H9 (cell line): ENCODE data around the gene RAB3A. TPM values are rescaled to one million over a fixed set of nuclear protein-coding genes. Genes with fewer than 3 reads are reported as not detected.
A peak's percentile ranks its signal among the peaks of the same experiment; 100 is the strongest.

Experiments used
- DNase-seq: peaks from one replicate; pipeline ENCODE4 v3.0.0-alpha.2; 2017
- H2AFZ ChIP-seq: one replicate; pipeline ENCODE4 v1.6.1; 2013; ENCODE audit warnings: mild to moderate bottlenecking, low read length, control low read depth, moderate library complexity
- H2AK5ac ChIP-seq: 2 replicates; pipeline ENCODE4 v1.6.1; 2013; ENCODE audit warnings: low read length, control low read depth, mixed read lengths; ENCODE audit not compliant: insufficient read length
- H2BK120ac ChIP-seq: one replicate; pipeline ENCODE4 v1.6.1; 2013; ENCODE audit warnings: low read depth, mild to moderate bottlenecking, low read length, control low read depth, inconsistent platforms; ENCODE audit not compliant: poor library complexity, severe bottlenecking
- H2BK12ac ChIP-seq: 2 replicates; pipeline ENCODE4 v1.6.1; 2013; ENCODE audit warnings: low read length, control low read depth, mixed read lengths, low read depth; ENCODE audit not compliant: insufficient read length
- H2BK15ac ChIP-seq: 2 replicates; pipeline ENCODE4 v1.6.1; 2013; ENCODE audit warnings: low read depth, low read length, control low read depth
- H2BK20ac ChIP-seq: one replicate; pipeline ENCODE4 v1.6.1; 2013; ENCODE audit warnings: low read depth, mild to moderate bottlenecking, low read length, control low read depth, inconsistent platforms; ENCODE audit not compliant: poor library complexity, severe bottlenecking
- H2BK5ac ChIP-seq: 2 replicates; pipeline ENCODE4 v1.6.1; 2013; ENCODE audit warnings: low read length, control low read depth, mixed read lengths; ENCODE audit not compliant: insufficient read length
- H3K14ac ChIP-seq: 2 replicates; pipeline ENCODE4 v1.6.1; 2013; ENCODE audit warnings: low read length, control low read depth; ENCODE audit not compliant: insufficient read depth
- H3K18ac ChIP-seq: 2 replicates; pipeline ENCODE4 v1.6.1; 2013; ENCODE audit warnings: low read depth, mild to moderate bottlenecking, mixed read lengths, low read length, control low read depth; ENCODE audit not compliant: insufficient read length
- H3K23ac ChIP-seq: 2 replicates; pipeline ENCODE4 v1.6.1; 2013; ENCODE audit warnings: low read length, control low read depth, mixed read lengths, low read depth; ENCODE audit not compliant: insufficient read length
- H3K23me2 ChIP-seq: 2 replicates; pipeline ENCODE4 v1.6.1; 2013; ENCODE audit warnings: low read depth, mild to moderate bottlenecking, mixed read lengths, low read length, control low read depth; ENCODE audit not compliant: insufficient read length, poor library complexity, severe bottlenecking
- H3K27ac ChIP-seq: 2 replicates; pipeline ENCODE4 v1.5.1; 2013; ENCODE audit warnings: low read length, control low read depth, mixed read lengths, low read depth; ENCODE audit not compliant: insufficient read length
- H3K27me3 ChIP-seq: 2 replicates; pipeline ENCODE4 v1.6.1; 2013; ENCODE audit warnings: low read length, control low read depth, inconsistent platforms; ENCODE audit not compliant: insufficient read depth
- H3K4ac ChIP-seq: 2 replicates; pipeline ENCODE4 v1.6.1; 2013; ENCODE audit warnings: low read depth, mild to moderate bottlenecking, control low read depth, inconsistent platforms, low read length, moderate library complexity
- H3K4me1 ChIP-seq: 2 replicates; pipeline ENCODE4 v1.6.1; 2013; ENCODE audit warnings: low read length, control low read depth, inconsistent platforms; ENCODE audit not compliant: insufficient read depth
- H3K4me2 ChIP-seq: 2 replicates; pipeline ENCODE4 v1.6.1; 2013; ENCODE audit warnings: low read length, control low read depth, mixed read lengths; ENCODE audit not compliant: insufficient read length, insufficient read depth
- H3K56ac ChIP-seq: 2 replicates; pipeline ENCODE4 v1.6.1; 2013; ENCODE audit warnings: low read depth, mild to moderate bottlenecking, mixed read lengths, low read length, control low read depth; ENCODE audit not compliant: insufficient read length
- H3K79me1 ChIP-seq: 2 replicates; pipeline ENCODE4 v1.6.1; 2013; ENCODE audit warnings: low read depth, mild to moderate bottlenecking, moderate library complexity, low read length, control low read depth, inconsistent platforms; ENCODE audit not compliant: insufficient read depth, poor library complexity, severe bottlenecking
- H3K79me2 ChIP-seq: 2 replicates; pipeline ENCODE4 v1.6.1; 2013; ENCODE audit warnings: low read length, control low read depth, inconsistent platforms; ENCODE audit not compliant: insufficient read depth
- H3K9ac ChIP-seq: 2 replicates; pipeline ENCODE4 v1.6.1; 2013; ENCODE audit warnings: low read length, control low read depth, mixed read lengths; ENCODE audit not compliant: insufficient read length; ENCODE audit errors: extremely low read depth
- H3K9me3 ChIP-seq: one replicate; pipeline ENCODE4 v1.6.1; 2013; ENCODE audit warnings: low read depth, low read length, inconsistent platforms; ENCODE audit not compliant: control insufficient read depth
- H3T11ph ChIP-seq: one replicate; pipeline ENCODE4 v1.6.1; 2013; ENCODE audit warnings: mild to moderate bottlenecking, low read length, control low read depth, inconsistent platforms
- H4K20me1 ChIP-seq: one replicate; pipeline ENCODE4 v1.6.1; 2013; ENCODE audit not compliant: control insufficient read depth, insufficient read length, insufficient read depth
- H4K5ac ChIP-seq: 2 replicates; pipeline ENCODE4 v1.6.1; 2013; ENCODE audit warnings: low read depth, mild to moderate bottlenecking, mixed read lengths, low read length, control low read depth; ENCODE audit not compliant: insufficient read length
- H4K8ac ChIP-seq: replicated peaks from 2 replicates; pipeline ENCODE4 v1.6.1; 2013; ENCODE audit warnings: low read length, control low read depth, mixed read lengths, low read depth; ENCODE audit not compliant: insufficient read length
- H4K91ac ChIP-seq: 2 replicates; pipeline ENCODE4 v1.6.1; 2013; ENCODE audit warnings: low read depth, mild to moderate bottlenecking, moderate library complexity, mixed read lengths, low read length, control low read depth; ENCODE audit not compliant: insufficient read length
- H3K27ac Mint-ChIP-seq, 3 experiments: 2 replicates in 2 of 3; 3 replicates in 1 of 3; pipeline ENCODE4 v1.8.0; 2020 to 2021; ENCODE audit warnings: mixed read lengths in 3 of 3, mild to moderate bottlenecking in 1 of 3, moderate library complexity in 1 of 3
- H3K27me3 Mint-ChIP-seq: 2 replicates; pipeline ENCODE4 v1.8.0; 2021; ENCODE audit warnings: low read depth, mild to moderate bottlenecking, moderate library complexity, mixed read lengths
- H3K36me3 Mint-ChIP-seq, 3 experiments: 2 replicates in 2 of 3; 3 replicates in 1 of 3; pipeline ENCODE4 v1.8.0; 2020 to 2021; ENCODE audit warnings: low read depth in 3 of 3, mixed read lengths in 3 of 3; ENCODE audit not compliant: insufficient read depth in 1 of 3
- H3K4me1 Mint-ChIP-seq, 2 experiments: 2 replicates each; pipeline ENCODE4 v1.8.0; 2020; ENCODE audit warnings: mixed read lengths in 2 of 2
- H3K4me3 Mint-ChIP-seq, 2 experiments: 2 replicates in 1 of 2; 3 replicates in 1 of 2; pipeline ENCODE4 v1.8.0; 2020 to 2021; ENCODE audit warnings: mild to moderate bottlenecking in 2 of 2, mixed read lengths in 2 of 2, moderate library complexity in 1 of 2
- H3K9me3 Mint-ChIP-seq, 2 experiments: 2 replicates in 1 of 2; 3 replicates in 1 of 2; pipeline ENCODE4 v1.8.0; 2020; ENCODE audit warnings: mild to moderate bottlenecking in 2 of 2, mixed read lengths in 2 of 2, moderate library complexity in 1 of 2
- whole genome bisulfite sequencing: extraction: QIAGEN DNeasy Blood & Tissue Kit; methylation state at CpG from one replicate; pipeline ENCODE4 v1.1.7; 2013; ENCODE audit warnings: missing lambda C conversion rate, low lambda C conversion rate, mixed read lengths; ENCODE audit not compliant: insufficient read length; ENCODE audit errors: extremely low coverage; 5-methylcytosine and 5-hydroxymethylcytosine counted together
- total RNA-seq: library from RNA; stranded (reverse); gene quantifications from 2 replicates; pipeline ENCODE4 v1.2.1, GENCODE V29; 2021
- TF ChIP-seq, protein P1 (sequence below): fragments of 200-600 bp; sonication (generic); conservative IDR thresholded peaks from 3 replicates; pipeline ENCODE4 v1.8.0; 2021; ENCODE audit warnings: antibody characterized with exemption, mild to moderate bottlenecking

RAB3A gene
- total RNA-seq, 1 experiment from 2014 or later = 6.8 TPM

- no peak overlapping the region for H3K18ac ChIP-seq
- no peak overlapping the region for H2BK120ac ChIP-seq
- no peaks in the 10 kb centered on the region; the same call in 1 of the 2 replicates for H3K4me1 ChIP-seq
- Mint-ChIP-seq H3K4me3 (no peak overlapping the region; a peak in 1 of 5 replicates), H3K27ac (peak overlapping the region in 2 of 3 experiments; percentile 24 to 89; a peak in 1 of 7 replicates), H3K9me3 (peaks cover 0 to 2% of the 10 kb centered on the region in 2 experiments; a peak in 1 of 5 replicates), H3K27me3 (peaks cover 3% of the 10 kb centered on the region; the same call in 1 of the 2 replicates), H3K36me3 (peaks cover 24 to 53% (median 46%) of the 10 kb centered on the region in 3 experiments), H3K4me1 (peaks cover 12 to 20% of the 10 kb centered on the region in 2 experiments)
- TF ChIP-seq, protein P1, sequence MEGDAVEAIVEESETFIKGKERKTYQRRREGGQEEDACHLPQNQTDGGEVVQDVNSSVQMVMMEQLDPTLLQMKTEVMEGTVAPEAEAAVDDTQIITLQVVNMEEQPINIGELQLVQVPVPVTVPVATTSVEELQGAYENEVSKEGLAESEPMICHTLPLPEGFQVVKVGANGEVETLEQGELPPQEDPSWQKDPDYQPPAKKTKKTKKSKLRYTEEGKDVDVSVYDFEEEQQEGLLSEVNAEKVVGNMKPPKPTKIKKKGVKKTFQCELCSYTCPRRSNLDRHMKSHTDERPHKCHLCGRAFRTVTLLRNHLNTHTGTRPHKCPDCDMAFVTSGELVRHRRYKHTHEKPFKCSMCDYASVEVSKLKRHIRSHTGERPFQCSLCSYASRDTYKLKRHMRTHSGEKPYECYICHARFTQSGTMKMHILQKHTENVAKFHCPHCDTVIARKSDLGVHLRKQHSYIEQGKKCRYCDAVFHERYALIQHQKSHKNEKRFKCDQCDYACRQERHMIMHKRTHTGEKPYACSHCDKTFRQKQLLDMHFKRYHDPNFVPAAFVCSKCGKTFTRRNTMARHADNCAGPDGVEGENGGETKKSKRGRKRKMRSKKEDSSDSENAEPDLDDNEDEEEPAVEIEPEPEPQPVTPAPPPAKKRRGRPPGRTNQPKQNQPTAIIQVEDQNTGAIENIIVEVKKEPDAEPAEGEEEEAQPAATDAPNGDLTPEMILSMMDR = no peak
- H3K27me3 ChIP-seq = no peaks in the 10 kb centered on the region
- peaks cover 10% of the 10 kb centered on the region for H3K23me2 ChIP-seq
- H3K4me2 ChIP-seq = no peak overlapping the region
- no peak for DNase-seq
- no CpG with 5 or more reads among the region's 6 CpGs for WGBS
- no peak overlapping the region for H4K91ac ChIP-seq
- H4K8ac ChIP-seq = no peak overlapping the region
- H3K79me2 ChIP-seq = peaks cover 2% of the 10 kb centered on the region; the same call in 1 of the 2 replicates
- H3K27ac ChIP-seq = no peak overlapping the region
- no peak overlapping the region for H2BK20ac ChIP-seq
- peaks cover 6% of the 10 kb centered on the region for H3K79me1 ChIP-seq
- no peak overlapping the region for H3T11ph ChIP-seq
- no peak overlapping the region for H2BK5ac ChIP-seq
- H3K23ac ChIP-seq = no peak overlapping the region
- H3K4ac ChIP-seq = no peak overlapping the region
- peaks cover 4% of the 10 kb centered on the region for H4K20me1 ChIP-seq
- H3K14ac ChIP-seq = no peak overlapping the region
- no peak overlapping the region for H3K56ac ChIP-seq
- no peak overlapping the region for H4K5ac ChIP-seq
- no peak overlapping the region for H3K9ac ChIP-seq
- H2AK5ac ChIP-seq = no peak overlapping the region
- no peak overlapping the region for H2AFZ ChIP-seq
- H2BK12ac ChIP-seq = no peak overlapping the region
- no peaks in the 10 kb centered on the region for H3K9me3 ChIP-seq
- no peak overlapping the region for H2BK15ac ChIP-seq
Observed at GRCh38 chr19:18198374-18198773, 5.5 kb downstream of the RAB3A start.
